Measurements from ENCODE around the gene CAPZB.

CAPZB gene

DNA sequence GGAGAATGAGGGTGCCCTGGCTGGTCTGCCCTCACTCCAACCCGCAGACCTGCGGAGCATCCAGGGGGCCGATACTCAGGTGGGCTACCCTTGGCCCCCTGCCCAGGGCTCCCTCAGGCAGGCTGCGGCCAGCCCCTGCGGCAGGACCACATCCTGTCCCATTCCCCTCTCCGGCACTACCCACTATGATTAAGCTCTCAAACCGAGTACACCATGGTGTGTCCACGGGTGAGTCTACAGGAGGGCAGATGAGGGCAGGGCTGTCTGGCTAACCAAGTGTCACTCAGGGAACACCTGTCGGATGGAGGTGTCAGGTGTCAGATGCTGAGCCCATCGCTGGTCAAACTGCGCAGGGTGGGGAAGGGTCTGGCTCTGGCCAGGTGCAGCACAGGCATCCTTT is 126.0 kb downstream of the CAPZB start:
- TF ChIP-seq, protein P1, sequence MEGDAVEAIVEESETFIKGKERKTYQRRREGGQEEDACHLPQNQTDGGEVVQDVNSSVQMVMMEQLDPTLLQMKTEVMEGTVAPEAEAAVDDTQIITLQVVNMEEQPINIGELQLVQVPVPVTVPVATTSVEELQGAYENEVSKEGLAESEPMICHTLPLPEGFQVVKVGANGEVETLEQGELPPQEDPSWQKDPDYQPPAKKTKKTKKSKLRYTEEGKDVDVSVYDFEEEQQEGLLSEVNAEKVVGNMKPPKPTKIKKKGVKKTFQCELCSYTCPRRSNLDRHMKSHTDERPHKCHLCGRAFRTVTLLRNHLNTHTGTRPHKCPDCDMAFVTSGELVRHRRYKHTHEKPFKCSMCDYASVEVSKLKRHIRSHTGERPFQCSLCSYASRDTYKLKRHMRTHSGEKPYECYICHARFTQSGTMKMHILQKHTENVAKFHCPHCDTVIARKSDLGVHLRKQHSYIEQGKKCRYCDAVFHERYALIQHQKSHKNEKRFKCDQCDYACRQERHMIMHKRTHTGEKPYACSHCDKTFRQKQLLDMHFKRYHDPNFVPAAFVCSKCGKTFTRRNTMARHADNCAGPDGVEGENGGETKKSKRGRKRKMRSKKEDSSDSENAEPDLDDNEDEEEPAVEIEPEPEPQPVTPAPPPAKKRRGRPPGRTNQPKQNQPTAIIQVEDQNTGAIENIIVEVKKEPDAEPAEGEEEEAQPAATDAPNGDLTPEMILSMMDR (IDR thresholded peaks at IDR 0.05) = no peak

DNA sequence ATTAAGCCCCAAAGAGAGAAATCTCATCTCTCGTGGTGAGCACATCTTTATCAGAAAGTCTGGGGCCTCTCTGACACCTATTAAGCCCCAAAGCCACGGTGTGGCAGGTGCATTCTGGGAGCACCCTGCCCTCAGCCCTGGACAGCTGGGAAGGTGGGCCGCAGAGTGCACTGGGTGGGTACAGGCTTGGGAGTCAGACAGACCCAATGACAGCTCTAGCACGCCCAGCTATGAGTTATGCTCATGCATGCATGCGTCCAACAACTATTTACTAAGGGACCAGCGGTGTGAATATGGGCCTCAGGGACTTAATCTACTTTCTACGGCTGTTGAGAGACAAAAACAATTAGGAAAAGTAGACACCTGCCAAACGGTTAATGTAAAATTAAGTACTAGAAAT is 126.6 kb downstream of the CAPZB start:
- TF ChIP-seq, protein P1 (IDR thresholded peaks at IDR 0.05) = no peak

DNA sequence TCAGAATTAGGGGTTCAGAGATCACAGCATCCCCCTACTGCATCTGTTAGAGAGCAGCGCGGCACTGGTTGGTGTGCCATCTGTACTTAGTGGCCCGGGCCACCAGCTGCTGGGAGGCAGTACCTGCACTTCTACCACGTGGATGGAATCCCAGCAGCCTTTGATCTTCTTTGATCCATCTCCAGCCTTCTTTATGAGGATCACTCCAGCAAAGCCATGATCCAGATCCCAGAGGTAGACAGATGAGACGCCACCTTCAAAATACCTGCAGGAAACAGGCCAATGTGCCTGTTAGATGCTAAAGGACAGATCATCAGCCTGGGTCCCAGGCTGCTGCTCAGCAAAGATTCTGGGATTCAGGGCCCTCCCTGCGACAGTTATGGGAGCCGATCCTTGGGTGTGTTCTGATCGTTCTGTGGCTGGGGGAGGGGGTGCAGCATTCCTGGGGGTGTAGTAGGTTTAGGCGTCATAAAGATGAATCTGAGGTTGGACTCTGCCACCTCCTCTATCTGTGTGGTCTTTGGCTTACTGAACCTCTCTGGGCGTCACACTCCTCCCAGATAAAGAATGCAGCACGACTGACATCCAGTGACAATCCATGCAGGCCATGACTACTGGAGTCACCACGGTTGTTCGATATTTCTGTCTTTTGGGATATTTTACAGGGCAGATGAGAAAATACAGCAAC is 127.9 kb downstream of the CAPZB start:
- TF ChIP-seq, protein P1 (IDR thresholded peaks at IDR 0.05) = no peak

DNA sequence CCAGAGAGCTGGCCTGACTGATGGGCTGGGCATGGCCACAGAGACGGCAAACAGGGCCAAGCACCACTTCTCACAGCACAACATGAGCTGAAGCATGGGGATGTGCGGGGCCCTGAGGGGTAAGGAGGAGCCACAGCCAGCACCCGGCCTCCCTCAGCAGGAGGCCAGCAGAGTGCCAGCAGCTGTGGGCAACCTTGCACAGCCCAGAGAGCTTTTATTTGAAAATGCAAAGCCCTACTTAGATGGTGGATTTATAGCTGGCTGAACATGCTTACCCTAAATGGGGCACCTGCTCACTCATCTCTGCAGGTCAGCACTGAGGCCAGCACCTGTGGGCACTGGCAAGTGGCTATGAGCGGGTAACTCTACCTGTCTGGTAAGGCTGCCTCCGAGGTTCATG is 129.1 kb downstream of the CAPZB start:
- TF ChIP-seq, protein P1 (IDR thresholded peaks at IDR 0.05) = no peak

DNA sequence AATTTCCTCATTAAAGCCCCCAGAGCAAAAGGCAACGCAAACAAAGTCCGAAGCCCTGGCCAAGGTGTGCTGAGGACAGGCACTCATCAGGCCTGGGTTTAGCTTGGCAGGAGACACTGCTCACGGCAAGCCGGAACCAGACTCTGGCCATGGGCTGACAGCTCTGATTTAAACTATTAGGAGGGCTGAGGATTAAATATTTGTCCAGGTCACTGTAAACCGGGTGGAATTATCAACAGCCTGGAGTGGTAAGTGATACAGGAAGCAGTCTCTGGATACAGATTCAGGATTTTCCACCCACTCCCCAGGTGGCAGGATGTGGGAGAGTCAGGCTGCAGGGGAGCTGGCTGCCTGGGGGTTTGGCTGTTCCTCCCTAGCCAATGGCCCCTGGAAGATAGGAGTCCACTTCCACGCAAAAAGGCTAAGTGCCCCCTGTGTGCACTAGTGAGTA is 130.8 kb downstream of the CAPZB start:
- TF ChIP-seq, protein P1 (IDR thresholded peaks at IDR 0.05) = no peak

DNA sequence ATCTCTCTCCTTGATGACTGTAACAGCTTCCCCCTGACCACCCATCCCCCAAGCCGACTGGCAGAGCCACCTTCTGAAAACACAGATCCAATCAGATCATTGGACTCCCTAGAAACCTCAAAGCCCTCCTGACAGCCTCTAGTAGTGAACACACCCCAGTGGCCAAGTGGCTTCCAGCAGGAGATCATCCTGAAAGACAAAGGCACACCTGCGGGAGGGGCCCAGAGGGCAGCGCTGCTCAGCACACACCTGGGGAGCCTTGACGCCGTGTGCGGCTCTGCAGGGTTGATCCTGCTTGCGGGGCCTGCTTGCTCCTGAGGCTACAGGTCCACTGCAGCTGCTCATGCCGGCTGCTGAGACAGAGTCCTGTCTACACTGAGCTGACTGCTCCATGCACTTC is 131.7 kb downstream of the CAPZB start:
- TF ChIP-seq, protein P1 (IDR thresholded peaks at IDR 0.05) = no peak

DNA sequence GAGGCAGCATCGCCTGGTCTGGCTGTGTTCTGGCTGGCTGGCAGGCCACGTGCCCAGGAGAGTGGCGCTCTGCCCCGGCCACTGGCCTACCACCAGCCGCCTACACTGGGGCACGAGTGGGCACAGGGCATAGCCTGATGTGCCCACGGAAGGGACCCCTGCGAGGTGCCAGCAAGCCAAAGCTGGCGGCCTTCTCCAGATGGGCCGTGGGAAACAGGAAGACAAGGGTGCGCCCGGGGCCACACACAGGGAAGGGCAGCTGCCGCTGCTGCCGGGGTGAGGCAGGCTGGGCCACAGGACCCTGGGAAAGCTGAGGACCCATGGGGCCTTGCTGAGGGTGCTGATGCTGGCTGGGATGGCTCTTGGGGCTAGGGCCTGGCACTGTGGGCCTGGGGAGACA is 132.5 kb downstream of the CAPZB start:
- TF ChIP-seq, protein P1 (IDR thresholded peaks at IDR 0.05) = no peak

DNA sequence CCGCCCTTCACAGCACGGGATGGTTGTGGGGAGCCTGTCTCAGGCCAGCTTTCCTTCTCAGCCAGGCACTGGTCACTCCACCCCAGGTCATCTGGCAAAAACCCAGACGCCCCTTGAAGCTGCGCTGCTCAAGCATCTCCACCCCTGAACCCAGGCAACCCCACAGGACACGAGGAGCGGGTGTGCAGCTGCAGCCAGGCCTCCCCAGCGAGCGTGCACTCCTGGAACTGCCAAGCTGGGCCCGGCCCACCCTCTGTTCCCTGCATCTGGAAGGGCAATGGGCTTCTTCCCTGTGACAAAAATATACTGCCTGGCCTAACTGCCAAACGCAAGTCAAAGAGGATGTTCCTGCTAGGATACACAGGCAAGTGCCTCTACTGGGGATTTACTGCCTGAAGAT is 133.5 kb downstream of the CAPZB start:
- TF ChIP-seq, protein P1 (IDR thresholded peaks at IDR 0.05) = no peak
